Measurements from ENCODE around the gene SPATA18. TPM values are rescaled to one million over a fixed set of nuclear protein-coding genes. Genes with fewer than 3 reads are reported as not detected.

Gene SPATA18
- polyA plus RNA-seq, 2 of the 4 experiments (the other 2 are of a cell fraction), result 4.3 to 6.7 TPM

DNA sequence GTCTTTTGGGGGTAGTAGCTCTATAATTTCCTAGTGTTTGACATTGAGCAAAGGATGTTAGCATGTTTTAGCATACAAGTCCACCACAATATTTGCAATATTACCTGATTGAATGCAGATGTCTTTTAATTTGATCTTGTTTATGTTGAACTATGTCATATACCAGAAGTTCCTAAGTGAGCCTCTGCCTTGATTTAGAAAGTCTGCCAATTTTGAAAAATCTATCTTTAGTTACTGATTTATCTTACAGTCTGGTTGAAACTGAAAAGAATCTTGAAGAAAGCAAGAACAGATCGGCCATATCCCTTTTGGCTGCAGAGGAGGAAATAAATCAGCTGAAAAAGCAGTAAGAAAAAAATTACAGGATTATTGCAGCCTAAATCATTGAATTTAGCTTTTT lies 18.5 kb downstream of the SPATA18 start (continued):
- TF ChIP-seq CHD4 (IDR thresholded peaks at IDR 0.05; ENCODE audit: borderline replicate concordance), result no peak
- TF ChIP-seq FOXS1 (CRISPR knock-in tag; IDR thresholded peaks at IDR 0.05), result no peak
- no peak for TF ChIP-seq POLR2A (IDR thresholded peaks at IDR 0.05; ENCODE audit: low read length)
- TF ChIP-seq CBX2 (IDR thresholded peaks at IDR 0.05; ENCODE audit: borderline replicate concordance, low read depth), result no peak
- TF ChIP-seq HDAC2 (IDR thresholded peaks at IDR 0.05), result no peak
- TF ChIP-seq FOSL2 (IDR thresholded peaks at IDR 0.05), result no peak
- no peak for TF ChIP-seq FOSL2 (CRISPR knock-in tag; IDR thresholded peaks at IDR 0.05)
- no peak for TF ChIP-seq RFX5 (IDR thresholded peaks at IDR 0.05)

DNA sequence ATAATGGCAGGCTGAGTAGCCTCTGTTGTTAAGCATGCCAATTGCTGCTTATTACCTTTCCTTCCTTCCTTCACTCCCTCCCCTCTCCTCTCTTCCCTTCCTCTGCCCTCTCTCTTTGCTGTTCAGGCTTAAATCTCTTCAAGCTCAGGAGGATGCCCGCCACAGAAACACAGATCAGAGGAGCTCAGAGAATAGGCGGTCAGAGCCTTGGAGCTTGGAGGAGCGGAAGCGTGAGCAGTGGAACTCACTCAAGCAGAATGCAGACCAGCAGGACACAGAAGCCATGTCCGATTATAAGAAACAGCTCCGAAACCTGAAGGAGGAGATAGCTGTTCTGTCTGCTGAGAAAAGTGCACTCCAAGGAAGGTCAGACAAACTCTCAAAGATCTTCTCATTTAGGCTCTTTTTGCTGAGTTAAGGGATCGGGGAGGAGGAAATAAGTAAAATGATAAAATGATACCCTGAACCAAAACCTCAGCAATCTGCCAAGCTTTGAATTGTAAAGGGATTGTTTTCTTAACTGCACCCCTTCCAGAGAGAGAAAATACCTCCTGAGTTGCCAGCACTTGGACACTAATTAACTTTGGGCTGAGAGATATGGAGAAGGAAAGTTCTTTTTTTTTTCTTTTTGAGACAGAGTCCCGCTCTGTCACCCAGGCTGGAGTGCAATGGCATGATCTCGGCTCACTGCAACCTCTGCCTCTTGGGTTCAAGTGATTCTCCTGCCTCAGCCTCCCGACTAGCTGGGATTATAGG lies 20.9 kb downstream of the SPATA18 start:
- FAIRE-seq (no peak), ATAC-seq (no peak), DNase-seq (ENCODE audit: low read depth in 1 of 2, low spot score in 1 of 2) (no peak)
- 50% methylated on average over 10 of the region's 10 CpGs for whole genome bisulfite sequencing (ENCODE audit: missing lambda C conversion rate)
- Histone ChIP-seq H3K4me2 (no peak overlapping the region), H3K4me1 (no peaks in the 10 kb centered on the region), H3K4me3 (no peak overlapping the region), H3K27ac (no peak overlapping the region), H3K9me3 (no peaks in the 10 kb centered on the region)
- CTCF ChIA-PET, result interaction anchor here (0.6 kb wide), 1 partner anchor 9 kb away, joined by 3 read pairs; no protein-coding TSS in a partner anchor
- POLR2A ChIA-PET, result no interaction called here
- TF ChIP-seq KDM1A (IDR thresholded peaks at IDR 0.05; ENCODE audit: low read depth), result no peak
- no peak for TF ChIP-seq RFX5 (IDR thresholded peaks at IDR 0.05)
- no peak for TF ChIP-seq CBX2 (IDR thresholded peaks at IDR 0.05; ENCODE audit: borderline replicate concordance, low read depth)
- TF ChIP-seq ZSCAN20 (CRISPR knock-in tag; IDR thresholded peaks at IDR 0.05), result no peak
- TF ChIP-seq EHF (CRISPR knock-in tag; IDR thresholded peaks at IDR 0.05), result no peak
- TF ChIP-seq, protein P1, sequence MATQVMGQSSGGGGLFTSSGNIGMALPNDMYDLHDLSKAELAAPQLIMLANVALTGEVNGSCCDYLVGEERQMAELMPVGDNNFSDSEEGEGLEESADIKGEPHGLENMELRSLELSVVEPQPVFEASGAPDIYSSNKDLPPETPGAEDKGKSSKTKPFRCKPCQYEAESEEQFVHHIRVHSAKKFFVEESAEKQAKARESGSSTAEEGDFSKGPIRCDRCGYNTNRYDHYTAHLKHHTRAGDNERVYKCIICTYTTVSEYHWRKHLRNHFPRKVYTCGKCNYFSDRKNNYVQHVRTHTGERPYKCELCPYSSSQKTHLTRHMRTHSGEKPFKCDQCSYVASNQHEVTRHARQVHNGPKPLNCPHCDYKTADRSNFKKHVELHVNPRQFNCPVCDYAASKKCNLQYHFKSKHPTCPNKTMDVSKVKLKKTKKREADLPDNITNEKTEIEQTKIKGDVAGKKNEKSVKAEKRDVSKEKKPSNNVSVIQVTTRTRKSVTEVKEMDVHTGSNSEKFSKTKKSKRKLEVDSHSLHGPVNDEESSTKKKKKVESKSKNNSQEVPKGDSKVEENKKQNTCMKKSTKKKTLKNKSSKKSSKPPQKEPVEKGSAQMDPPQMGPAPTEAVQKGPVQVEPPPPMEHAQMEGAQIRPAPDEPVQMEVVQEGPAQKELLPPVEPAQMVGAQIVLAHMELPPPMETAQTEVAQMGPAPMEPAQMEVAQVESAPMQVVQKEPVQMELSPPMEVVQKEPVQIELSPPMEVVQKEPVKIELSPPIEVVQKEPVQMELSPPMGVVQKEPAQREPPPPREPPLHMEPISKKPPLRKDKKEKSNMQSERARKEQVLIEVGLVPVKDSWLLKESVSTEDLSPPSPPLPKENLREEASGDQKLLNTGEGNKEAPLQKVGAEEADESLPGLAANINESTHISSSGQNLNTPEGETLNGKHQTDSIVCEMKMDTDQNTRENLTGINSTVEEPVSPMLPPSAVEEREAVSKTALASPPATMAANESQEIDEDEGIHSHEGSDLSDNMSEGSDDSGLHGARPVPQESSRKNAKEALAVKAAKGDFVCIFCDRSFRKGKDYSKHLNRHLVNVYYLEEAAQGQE (IDR thresholded peaks at IDR 0.05), result no peak
- no peak for TF ChIP-seq RARB (CRISPR knock-in tag; IDR thresholded peaks at IDR 0.05)
- TF ChIP-seq CHD4 (IDR thresholded peaks at IDR 0.05; ENCODE audit: borderline replicate concordance), result no peak
- no peak for TF ChIP-seq HOXB5 (CRISPR knock-in tag; IDR thresholded peaks at IDR 0.05)
- TF ChIP-seq JUN (IDR thresholded peaks at IDR 0.05), result no peak

DNA sequence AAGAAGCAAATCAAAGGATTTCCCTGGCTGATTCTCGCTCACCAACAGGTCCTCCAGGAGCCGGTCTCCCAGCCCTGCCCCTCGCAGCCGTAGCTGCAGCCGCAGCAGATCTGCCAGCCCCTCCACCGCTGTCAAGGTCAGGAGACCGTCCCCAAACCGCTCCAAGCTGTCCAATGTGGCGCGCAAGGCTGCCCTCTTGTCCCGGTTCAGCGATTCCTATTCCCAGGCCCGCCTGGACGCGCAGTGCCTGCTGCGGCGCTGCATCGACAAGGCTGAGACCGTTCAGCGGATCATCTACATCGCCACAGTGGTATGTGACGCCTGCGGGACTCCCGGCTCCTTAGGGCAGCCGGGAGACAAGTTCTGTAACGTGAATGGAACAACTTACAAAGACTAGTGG lies 25.6 kb downstream of the SPATA18 start:
- no peak overlapping the region for H3K4me3 ChIP-seq
- no peaks in the 10 kb centered on the region for H3K9me3 ChIP-seq
- H3K4me2 ChIP-seq, result no peak overlapping the region
- FAIRE-seq, result no peak
- no peak for ATAC-seq
- TF ChIP-seq RAD21 (conservative IDR thresholded peaks at IDR 0.05 in 1 of 2, IDR thresholded peaks at IDR 0.05 in 1 of 2), result no peak
- TF ChIP-seq EHMT2 (IDR thresholded peaks at IDR 0.05; ENCODE audit: low read depth), result no peak
- ChIA-PET CTCF (no interaction called here), POLR2A (no interaction called here)
- H3K27ac ChIP-seq, result no peak overlapping the region
- H3K4me1 ChIP-seq, result no peaks in the 10 kb centered on the region
- WGBS (ENCODE audit: missing lambda C conversion rate), result 79% methylated on average over 17 of the region's 26 CpGs
- DNase-seq (ENCODE audit: low read depth in 1 of 2, low spot score in 1 of 2), result no peak

DNA sequence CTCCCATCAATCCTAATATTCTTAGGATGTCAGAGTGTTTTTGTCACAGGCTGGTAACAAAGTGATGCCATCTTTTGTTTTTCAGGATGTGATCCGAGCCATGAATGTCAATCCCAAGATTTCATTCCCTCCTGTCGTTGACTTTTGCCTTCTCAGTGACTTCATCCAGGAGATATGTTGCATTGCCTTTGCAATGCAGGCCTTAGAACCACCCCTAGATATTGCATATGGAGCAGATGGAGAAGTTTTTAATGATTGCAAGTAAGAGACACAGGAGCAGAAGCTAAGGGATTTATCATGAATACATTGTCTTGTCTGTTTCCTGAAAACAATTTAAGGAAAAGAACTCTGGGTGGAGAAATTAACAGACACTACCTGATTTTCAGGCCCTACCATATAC lies 28.6 kb downstream of the SPATA18 start:
- no peaks in the 10 kb centered on the region for H3K9me3 ChIP-seq
- H3K4me2 ChIP-seq, result no peak overlapping the region
- WGBS (ENCODE audit: missing lambda C conversion rate), result 11% methylated on average over 2 of the region's 2 CpGs
- TF ChIP-seq, protein P2, sequence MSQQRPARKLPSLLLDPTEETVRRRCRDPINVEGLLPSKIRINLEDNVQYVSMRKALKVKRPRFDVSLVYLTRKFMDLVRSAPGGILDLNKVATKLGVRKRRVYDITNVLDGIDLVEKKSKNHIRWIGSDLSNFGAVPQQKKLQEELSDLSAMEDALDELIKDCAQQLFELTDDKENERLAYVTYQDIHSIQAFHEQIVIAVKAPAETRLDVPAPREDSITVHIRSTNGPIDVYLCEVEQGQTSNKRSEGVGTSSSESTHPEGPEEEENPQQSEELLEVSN (IDR thresholded peaks at IDR 0.05; ENCODE audit: borderline replicate concordance, low read depth), result no peak
- TF ChIP-seq POLR2A (IDR thresholded peaks at IDR 0.05; ENCODE audit: low read length) (no peak), CHD2 (IDR thresholded peaks at IDR 0.05; ENCODE audit: low read length, partially characterized antibody) (no peak), BHLHE40 (IDR thresholded peaks at IDR 0.05; ENCODE audit: low read depth, low read length) (no peak), FOXS1 (CRISPR knock-in tag; IDR thresholded peaks at IDR 0.05) (no peak), EHF (CRISPR knock-in tag; IDR thresholded peaks at IDR 0.05) (no peak), CBX8 (IDR thresholded peaks at IDR 0.05) (no peak)
- TF ChIP-seq, protein P3, sequence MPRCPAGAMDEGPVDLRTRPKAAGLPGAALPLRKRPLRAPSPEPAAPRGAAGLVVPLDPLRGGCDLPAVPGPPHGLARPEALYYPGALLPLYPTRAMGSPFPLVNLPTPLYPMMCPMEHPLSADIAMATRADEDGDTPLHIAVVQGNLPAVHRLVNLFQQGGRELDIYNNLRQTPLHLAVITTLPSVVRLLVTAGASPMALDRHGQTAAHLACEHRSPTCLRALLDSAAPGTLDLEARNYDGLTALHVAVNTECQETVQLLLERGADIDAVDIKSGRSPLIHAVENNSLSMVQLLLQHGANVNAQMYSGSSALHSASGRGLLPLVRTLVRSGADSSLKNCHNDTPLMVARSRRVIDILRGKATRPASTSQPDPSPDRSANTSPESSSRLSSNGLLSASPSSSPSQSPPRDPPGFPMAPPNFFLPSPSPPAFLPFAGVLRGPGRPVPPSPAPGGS (IDR thresholded peaks at IDR 0.05), result no peak
- TF ChIP-seq, protein P4, sequence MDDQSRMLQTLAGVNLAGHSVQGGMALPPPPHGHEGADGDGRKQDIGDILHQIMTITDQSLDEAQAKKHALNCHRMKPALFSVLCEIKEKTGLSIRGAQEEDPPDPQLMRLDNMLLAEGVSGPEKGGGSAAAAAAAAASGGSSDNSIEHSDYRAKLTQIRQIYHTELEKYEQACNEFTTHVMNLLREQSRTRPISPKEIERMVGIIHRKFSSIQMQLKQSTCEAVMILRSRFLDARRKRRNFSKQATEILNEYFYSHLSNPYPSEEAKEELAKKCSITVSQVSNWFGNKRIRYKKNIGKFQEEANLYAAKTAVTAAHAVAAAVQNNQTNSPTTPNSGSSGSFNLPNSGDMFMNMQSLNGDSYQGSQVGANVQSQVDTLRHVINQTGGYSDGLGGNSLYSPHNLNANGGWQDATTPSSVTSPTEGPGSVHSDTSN (IDR thresholded peaks at IDR 0.05), result no peak
- ATAC-seq (no peak), FAIRE-seq (no peak), DNase-seq (ENCODE audit: low read depth in 1 of 2, low spot score in 1 of 2) (no peak)
- no peak overlapping the region for H3K27ac ChIP-seq
- no peaks in the 10 kb centered on the region for H3K4me1 ChIP-seq
- CTCF ChIA-PET, result no interaction called here
- POLR2A ChIA-PET, result no interaction called here
- H3K4me3 ChIP-seq, result no peak overlapping the region
